Measurements from ENCODE around the gene RPAP2.
"Not testable (repeated sequence)": the region's sequence is repeated elsewhere in the genome, so short reads cannot be mapped to it uniquely, and the experiment has no call there.

RPAP2 gene

DNA sequence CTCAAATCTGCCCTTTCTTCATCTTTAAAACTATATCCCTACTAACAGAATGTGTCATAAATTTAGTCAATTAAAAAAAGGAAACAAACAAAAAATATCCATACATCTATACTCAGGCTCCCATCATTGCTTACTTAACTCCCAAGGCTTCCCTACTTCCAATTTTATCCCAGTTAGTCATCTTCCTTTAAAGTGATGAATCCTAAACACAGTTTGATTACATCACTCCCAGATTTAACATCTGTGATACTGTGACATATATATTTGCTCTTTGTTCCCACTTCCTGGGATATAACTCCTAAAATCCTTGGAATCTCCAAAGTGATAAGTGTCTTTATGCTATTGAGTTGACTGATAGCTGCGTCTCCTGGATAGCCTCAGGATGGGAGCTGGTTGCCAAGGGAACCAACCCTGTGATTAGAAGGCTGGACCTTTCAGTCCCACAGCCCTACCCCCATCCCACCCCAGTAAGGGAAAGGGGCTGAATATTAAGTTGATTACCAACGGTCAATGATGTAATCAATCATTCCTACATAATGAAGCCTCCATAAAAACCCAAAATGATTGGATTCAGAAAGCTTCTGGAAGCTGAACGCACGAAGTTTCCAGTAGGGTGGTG is 21.6 kb upstream of the RPAP2 start:
- H3K4me3 ChIP-seq (replicated peaks; ENCODE audit: low read depth, low read length) = no peak overlapping the region
- DNase-seq (ENCODE audit: low read depth) = peak; percentile 54
- TF ChIP-seq, protein P1, sequence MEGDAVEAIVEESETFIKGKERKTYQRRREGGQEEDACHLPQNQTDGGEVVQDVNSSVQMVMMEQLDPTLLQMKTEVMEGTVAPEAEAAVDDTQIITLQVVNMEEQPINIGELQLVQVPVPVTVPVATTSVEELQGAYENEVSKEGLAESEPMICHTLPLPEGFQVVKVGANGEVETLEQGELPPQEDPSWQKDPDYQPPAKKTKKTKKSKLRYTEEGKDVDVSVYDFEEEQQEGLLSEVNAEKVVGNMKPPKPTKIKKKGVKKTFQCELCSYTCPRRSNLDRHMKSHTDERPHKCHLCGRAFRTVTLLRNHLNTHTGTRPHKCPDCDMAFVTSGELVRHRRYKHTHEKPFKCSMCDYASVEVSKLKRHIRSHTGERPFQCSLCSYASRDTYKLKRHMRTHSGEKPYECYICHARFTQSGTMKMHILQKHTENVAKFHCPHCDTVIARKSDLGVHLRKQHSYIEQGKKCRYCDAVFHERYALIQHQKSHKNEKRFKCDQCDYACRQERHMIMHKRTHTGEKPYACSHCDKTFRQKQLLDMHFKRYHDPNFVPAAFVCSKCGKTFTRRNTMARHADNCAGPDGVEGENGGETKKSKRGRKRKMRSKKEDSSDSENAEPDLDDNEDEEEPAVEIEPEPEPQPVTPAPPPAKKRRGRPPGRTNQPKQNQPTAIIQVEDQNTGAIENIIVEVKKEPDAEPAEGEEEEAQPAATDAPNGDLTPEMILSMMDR (IDR thresholded peaks at IDR 0.05; ENCODE audit: low read length, missing control alignments) = no peak

DNA sequence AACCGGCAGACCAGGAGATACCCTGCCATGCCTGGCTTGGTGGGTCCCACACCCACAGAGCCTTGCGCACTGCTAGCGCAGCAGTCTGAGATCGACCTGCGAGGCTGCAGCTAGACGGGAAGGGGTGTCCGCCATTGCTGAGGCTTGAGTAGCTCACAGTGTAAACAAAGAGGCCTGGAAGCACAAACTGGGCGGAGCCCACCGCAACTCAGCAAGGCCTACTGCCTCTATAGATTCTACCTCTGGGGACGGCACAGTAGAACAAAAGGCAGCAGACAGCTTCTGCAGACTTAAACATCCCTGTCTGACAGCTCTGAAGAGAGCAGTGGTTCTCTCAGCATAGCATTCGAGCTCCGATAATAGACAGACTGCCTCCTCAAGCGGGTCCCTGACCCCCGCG is 19.1 kb upstream of the RPAP2 start:
- not testable (repeated sequence) for H3K4me3 ChIP-seq (replicated peaks; ENCODE audit: low read depth, low read length); DNase-seq (ENCODE audit: low read depth)

DNA sequence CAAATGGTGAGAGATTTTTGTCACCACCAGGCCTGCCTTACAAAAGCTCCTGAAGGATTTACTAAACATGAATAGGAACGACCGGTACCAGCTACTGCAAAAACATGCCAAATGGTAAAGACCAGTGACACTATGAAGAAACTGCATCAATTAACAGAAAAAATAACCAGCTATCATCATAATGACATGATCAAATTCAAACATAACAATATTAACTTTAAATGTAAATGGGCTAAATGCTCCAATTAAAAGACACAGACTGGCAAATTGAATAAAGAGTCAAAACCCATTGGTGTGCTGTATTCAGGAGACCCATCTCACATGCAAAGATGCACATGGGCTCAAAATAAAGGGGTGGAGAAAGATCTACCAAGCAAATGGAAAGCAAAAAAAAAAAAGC is 17.4 kb upstream of the RPAP2 start:
- H3K4me3 ChIP-seq (replicated peaks; ENCODE audit: low read depth, low read length); DNase-seq (ENCODE audit: low read depth): not testable (repeated sequence)

DNA sequence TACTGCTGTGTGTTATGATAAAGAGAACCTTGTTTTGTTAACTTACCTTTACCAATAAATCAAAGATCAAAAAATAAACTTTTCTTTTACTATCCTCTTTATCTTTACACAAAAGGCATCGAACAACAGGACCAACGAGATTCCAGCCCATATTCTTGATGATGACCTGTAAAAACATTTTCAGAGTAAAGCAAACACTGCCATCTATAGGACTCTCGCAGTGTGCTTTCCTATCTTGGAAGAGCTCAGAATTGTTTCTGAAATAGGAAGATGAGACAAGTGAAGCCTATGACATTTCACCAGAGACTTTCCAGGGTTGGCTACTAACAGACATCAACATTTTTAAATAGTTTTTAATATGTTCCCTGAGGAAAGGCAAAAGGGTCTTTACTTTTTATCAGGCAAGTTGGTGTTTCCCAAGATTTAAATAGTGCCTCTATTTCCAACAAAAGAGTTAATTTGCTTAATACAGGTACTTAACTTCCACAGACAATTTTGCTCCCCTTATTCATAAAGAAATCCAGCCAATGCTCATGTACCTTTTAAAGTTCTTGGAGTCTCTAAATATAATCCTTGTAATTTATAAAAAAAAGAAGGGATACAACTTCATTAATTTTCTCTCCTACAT is 7.4 kb upstream of the RPAP2 start:
- no peak overlapping the region for H3K4me3 ChIP-seq (replicated peaks; ENCODE audit: low read depth, low read length)
- TF ChIP-seq, protein P1 (IDR thresholded peaks at IDR 0.05; ENCODE audit: low read length, missing control alignments) = peak; percentile 86
- DNase-seq (ENCODE audit: low read depth) = peak; percentile 83

DNA sequence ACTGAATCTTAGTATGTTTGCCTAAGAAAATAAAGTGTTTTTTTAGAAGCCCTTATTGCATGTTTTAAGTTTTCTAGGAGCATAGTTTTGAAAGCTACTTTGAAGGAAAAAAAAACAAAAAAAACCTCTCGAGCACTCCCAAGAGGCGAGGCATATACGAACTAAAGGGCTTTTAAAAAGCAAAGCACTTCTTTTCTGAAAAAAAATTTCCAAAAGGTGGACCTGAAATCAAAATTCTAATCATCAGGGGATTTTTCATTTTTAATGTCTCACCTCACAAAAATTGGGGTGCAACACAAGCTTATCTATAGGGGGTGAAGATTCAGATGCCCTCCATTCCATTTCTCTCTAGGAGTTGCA is 666 bp upstream of the RPAP2 start:
- H3K4me3 ChIP-seq (replicated peaks; ENCODE audit: low read depth, low read length) = peak overlapping the region; percentile 84
- no peak for DNase-seq (ENCODE audit: low read depth)
- TF ChIP-seq, protein P1 (IDR thresholded peaks at IDR 0.05; ENCODE audit: low read length, missing control alignments) = peak; percentile 12

DNA sequence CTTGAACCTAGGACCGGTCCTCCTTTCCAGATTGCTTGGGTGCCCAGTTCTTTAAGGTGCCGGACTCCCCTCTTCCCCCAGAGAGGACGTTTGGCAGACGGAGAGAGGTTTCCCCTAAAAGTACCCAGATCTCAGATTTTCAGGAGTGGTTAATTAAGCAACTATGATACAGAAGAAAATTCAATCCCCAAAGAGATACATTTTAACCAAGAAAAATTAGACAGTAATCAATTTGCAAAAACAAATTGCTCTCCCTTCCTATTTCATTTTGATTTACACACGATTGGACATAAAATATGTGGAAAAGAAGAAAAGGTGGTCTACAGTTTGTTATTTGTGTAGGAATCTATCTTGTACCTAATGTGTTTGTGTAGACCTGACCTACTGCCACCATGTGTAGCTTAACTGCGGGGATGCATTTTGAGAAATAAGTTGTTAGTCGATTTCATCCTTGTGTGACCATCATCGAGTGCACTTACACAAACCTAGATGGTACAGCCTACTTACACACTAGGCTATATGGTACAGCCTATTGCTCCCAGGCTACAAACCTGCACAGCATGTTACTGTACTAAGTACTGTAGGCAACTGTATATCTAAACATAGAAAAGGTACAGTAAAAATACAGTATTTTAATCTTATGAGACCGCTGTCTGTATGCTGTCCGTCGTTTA is 755 bp downstream of the RPAP2 start:
- TF ChIP-seq, protein P1 (IDR thresholded peaks at IDR 0.05; ENCODE audit: low read length, missing control alignments) = no peak
- peak overlapping the region; percentile 84 for H3K4me3 ChIP-seq (replicated peaks; ENCODE audit: low read depth, low read length)
- peak; percentile 13 for DNase-seq (ENCODE audit: low read depth)

DNA sequence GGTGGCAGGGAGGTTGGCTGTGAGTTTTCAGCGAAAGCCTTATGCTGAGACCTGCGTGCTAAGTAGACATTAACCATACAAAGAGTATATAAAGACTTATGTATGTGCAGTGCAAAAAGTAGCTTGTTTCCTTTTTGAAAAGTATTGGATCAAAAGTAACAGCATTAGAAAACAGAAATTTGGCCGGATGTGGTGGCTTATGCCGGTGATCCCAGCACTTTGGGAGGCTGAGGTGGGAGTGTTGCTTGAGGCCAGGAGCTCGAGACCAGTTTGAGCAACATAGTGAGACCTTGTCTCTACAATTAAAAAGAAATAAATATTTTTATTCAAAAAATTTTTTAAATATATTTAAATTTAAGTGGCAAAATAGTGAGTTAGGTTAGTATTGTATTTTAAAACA is 2.2 kb downstream of the RPAP2 start:
- H3K4me3 ChIP-seq (replicated peaks; ENCODE audit: low read depth, low read length) = no peak overlapping the region
- DNase-seq (ENCODE audit: low read depth) = no peak
- TF ChIP-seq, protein P1 (IDR thresholded peaks at IDR 0.05; ENCODE audit: low read length, missing control alignments) = no peak

DNA sequence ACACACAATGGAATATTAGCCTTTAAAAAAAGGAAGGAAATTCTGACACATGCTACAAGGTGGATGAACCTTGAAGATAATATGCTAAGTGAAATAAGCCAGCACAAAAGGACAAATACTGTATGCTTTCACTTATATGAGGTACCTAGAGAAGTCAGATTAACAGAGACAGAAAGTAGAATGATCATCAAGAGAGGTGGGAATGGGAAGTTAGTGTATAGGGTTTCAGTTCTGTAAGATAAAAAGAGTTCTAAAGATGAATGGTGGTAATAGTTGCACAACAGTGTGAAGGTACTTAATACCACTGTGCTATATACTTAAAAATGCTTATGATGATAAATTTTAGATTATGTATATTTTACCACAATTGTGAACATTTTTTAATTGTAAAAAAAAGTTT is 7.2 kb downstream of the RPAP2 start:
- TF ChIP-seq, protein P1 (IDR thresholded peaks at IDR 0.05; ENCODE audit: low read length, missing control alignments) = no peak
- H3K4me3 ChIP-seq (replicated peaks; ENCODE audit: low read depth, low read length) = no peak overlapping the region
- no peak for DNase-seq (ENCODE audit: low read depth)

Measured in fibroblast of pulmonary artery (primary cell).